Left ventricle myocardium inferior (tissue), 1 donor: Measurements from ENCODE around the gene METTL22. TPM values are rescaled to one million over a fixed set of nuclear protein-coding genes. Genes with fewer than 3 reads are reported as not detected.

Experiments used
- DNase-seq: peaks from one replicate; pipeline ENCODE4 v3.0.0-alpha.2; 2020
- H3K27ac ChIP-seq: fragments of 200-600 bp; replicated peaks from 2 replicates; pipeline ENCODE4 v1.8.0; 2021
- H3K27me3 ChIP-seq: fragments of 200-600 bp; 2 replicates; pipeline ENCODE4 v1.8.0; 2021; ENCODE audit warnings: low read depth
- H3K36me3 ChIP-seq: fragments of 200-600 bp; 2 replicates; pipeline ENCODE4 v1.8.0; 2021
- H3K4me1 ChIP-seq: fragments of 200-600 bp; 2 replicates; pipeline ENCODE4 v1.8.0; 2021
- H3K4me3 ChIP-seq: fragments of 200-600 bp; 2 replicates; pipeline ENCODE4 v1.8.0; 2021; ENCODE audit warnings: mild to moderate bottlenecking, moderate library complexity
- H3K9me3 ChIP-seq: fragments of 200-600 bp; replicated peaks from 2 replicates; pipeline ENCODE4 v1.8.0; 2021
- CTCF ChIP-seq: fragments of 200-600 bp; IDR thresholded peaks from 2 replicates; pipeline ENCODE4 v1.8.0; 2021; ENCODE audit warnings: antibody characterized with exemption, mild to moderate bottlenecking, borderline replicate concordance
- intact Hi-C: fragments of 100-400 bp; cut with micrococcal nuclease; formaldehyde crosslinking; loops from one replicate; pipeline ENCODE4 v1.11.0; 2022
- total RNA-seq: library from RNA; stranded (reverse); fragmentation: NEBNext Ultra II Directional; extraction: Animal tissue kit (Norgen Biotek cat#: 25700); gene quantifications from one replicate; pipeline ENCODE4 v1.2.1, GENCODE V29; 2021
- donor health status: DM: no; HTN: yes; CAD: no; lungs with severe emphysema.

METTL22 gene
- total RNA-seq, 1 donor from 2014 or later, result 27.3 TPM

- intact Hi-C loops, result no loop called here
- DNase-seq, result no peak
- Histone ChIP-seq H3K4me1 (peaks cover 30% of the 10 kb centered on the region), H3K27ac (peak overlapping the region; percentile 88), H3K36me3 (peaks cover 10% of the 10 kb centered on the region), H3K4me3 (peak overlapping the region; percentile 99), H3K9me3 (no peaks in the 10 kb centered on the region), H3K27me3 (peaks cover 3% of the 10 kb centered on the region)
- no peak for TF ChIP-seq CTCF
Observed at GRCh38 chr16:8621222-8621571, 301 bp upstream of the METTL22 start.

GRCh38 chr16:8622315-8622656 is 788 bp downstream of the METTL22 start:
- TF ChIP-seq CTCF, result no peak
- Histone ChIP-seq H3K4me3 (peak overlapping the region; percentile 99), H3K9me3 (no peaks in the 10 kb centered on the region), H3K27ac (no peak overlapping the region), H3K27me3 (no peaks in the 10 kb centered on the region), H3K36me3 (peaks cover 21% of the 10 kb centered on the region), H3K4me1 (peaks cover 35% of the 10 kb centered on the region)
- intact Hi-C loops, result no loop called here
- no peak for DNase-seq

- no peak for TF ChIP-seq CTCF
- Histone ChIP-seq H3K4me1 (peaks cover 35% of the 10 kb centered on the region), H3K9me3 (no peaks in the 10 kb centered on the region), H3K27ac (no peak overlapping the region), H3K4me3 (no peak overlapping the region), H3K27me3 (no peaks in the 10 kb centered on the region), H3K36me3 (peaks cover 34% of the 10 kb centered on the region)
- no peak for DNase-seq
- intact Hi-C loops, result no loop called here
Observed at GRCh38 chr16:8623634-8624033, 2.1 kb downstream of the METTL22 start.

- intact Hi-C loops, result no loop called here
- TF ChIP-seq CTCF, result no peak
- Histone ChIP-seq H3K4me3 (no peak overlapping the region), H3K36me3 (peaks cover 54% of the 10 kb centered on the region), H3K4me1 (peaks cover 35% of the 10 kb centered on the region), H3K27ac (no peak overlapping the region), H3K9me3 (no peaks in the 10 kb centered on the region), H3K27me3 (no peaks in the 10 kb centered on the region)
- no peak for DNase-seq
Observed at GRCh38 chr16:8625491-8626087, 4.1 kb downstream of the METTL22 start.

- DNase-seq, result no peak
- Histone ChIP-seq H3K27ac (no peak overlapping the region), H3K9me3 (no peaks in the 10 kb centered on the region), H3K4me1 (peaks cover 30% of the 10 kb centered on the region), H3K36me3 (peaks cover 68% of the 10 kb centered on the region), H3K27me3 (no peaks in the 10 kb centered on the region), H3K4me3 (no peak overlapping the region)
- intact Hi-C loops, result no loop called here
- TF ChIP-seq CTCF, result no peak
Observed at GRCh38 chr16:8626946-8627345, 5.4 kb downstream of the METTL22 start.
